AG10803 (cell line): ENCODE data around the gene HIPK1.

Experiments used
- DNase-seq: peaks from one replicate; pipeline ENCODE4 v3.0.0; 2010; ENCODE audit warnings: low read depth
- H3K4me3 ChIP-seq: 2 replicates; pipeline ENCODE4 v1.5.1; 2011; ENCODE audit warnings: mild to moderate bottlenecking, low read length, control low read depth
- CTCF ChIP-seq: conservative IDR thresholded peaks from 2 replicates; pipeline ENCODE4 v1.5.1; 2011; ENCODE audit warnings: mild to moderate bottlenecking, low read length, control low read depth, inconsistent platforms

HIPK1 gene

GRCh38 chr1:113913887-113914664, 15.0 kb upstream of the HIPK1 start:
- TF ChIP-seq CTCF = no peak
- no peak overlapping the region for H3K4me3 ChIP-seq
- no peak for DNase-seq

- no peak overlapping the region for H3K4me3 ChIP-seq
- DNase-seq = no peak
- TF ChIP-seq CTCF = no peak
Observed at GRCh38 chr1:113916974-113917373, 12.2 kb upstream of the HIPK1 start.

- DNase-seq = peak; percentile 33
- H3K4me3 ChIP-seq = no peak overlapping the region
- TF ChIP-seq CTCF = no peak
Observed at GRCh38 chr1:113917400-113918082, 11.6 kb upstream of the HIPK1 start.

- no peak overlapping the region for H3K4me3 ChIP-seq
- TF ChIP-seq CTCF = no peak
- no peak for DNase-seq
Observed at GRCh38 chr1:113918243-113918642, 10.9 kb upstream of the HIPK1 start.

GRCh38 chr1:113922957-113923356, 6.2 kb upstream of the HIPK1 start:
- H3K4me3 ChIP-seq = no peak overlapping the region
- TF ChIP-seq CTCF = no peak
- no peak for DNase-seq

- TF ChIP-seq CTCF = no peak
- no peak overlapping the region for H3K4me3 ChIP-seq
- DNase-seq = no peak
Observed at GRCh38 chr1:113924473-113924872, 4.7 kb upstream of the HIPK1 start.

GRCh38 chr1:113928187-113928930, 765 bp upstream of the HIPK1 start:
- peak; percentile 59 for DNase-seq
- peak overlapping the region; percentile 85 for H3K4me3 ChIP-seq
- TF ChIP-seq CTCF = no peak
